ENCODE results near the gene RPTOR.

The RPTOR gene

GRCh38 chr17:80860101-80860671 is 315.5 kb downstream of the RPTOR start:
- Mint-ChIP-seq H3K4me3 (no peak overlapping the region), H3K4me1 (ENCODE audit: low read depth) (peaks cover 91% of the 10 kb centered on the region), H3K27me3 (no peaks in the 10 kb centered on the region), H3K9me3 (no peaks in the 10 kb centered on the region), H3K36me3 (ENCODE audit: low read depth) (peaks cover 96% of the 10 kb centered on the region), H3K27ac (peak overlapping the region; percentile 98)
- no peak for DNase-seq

DNA sequence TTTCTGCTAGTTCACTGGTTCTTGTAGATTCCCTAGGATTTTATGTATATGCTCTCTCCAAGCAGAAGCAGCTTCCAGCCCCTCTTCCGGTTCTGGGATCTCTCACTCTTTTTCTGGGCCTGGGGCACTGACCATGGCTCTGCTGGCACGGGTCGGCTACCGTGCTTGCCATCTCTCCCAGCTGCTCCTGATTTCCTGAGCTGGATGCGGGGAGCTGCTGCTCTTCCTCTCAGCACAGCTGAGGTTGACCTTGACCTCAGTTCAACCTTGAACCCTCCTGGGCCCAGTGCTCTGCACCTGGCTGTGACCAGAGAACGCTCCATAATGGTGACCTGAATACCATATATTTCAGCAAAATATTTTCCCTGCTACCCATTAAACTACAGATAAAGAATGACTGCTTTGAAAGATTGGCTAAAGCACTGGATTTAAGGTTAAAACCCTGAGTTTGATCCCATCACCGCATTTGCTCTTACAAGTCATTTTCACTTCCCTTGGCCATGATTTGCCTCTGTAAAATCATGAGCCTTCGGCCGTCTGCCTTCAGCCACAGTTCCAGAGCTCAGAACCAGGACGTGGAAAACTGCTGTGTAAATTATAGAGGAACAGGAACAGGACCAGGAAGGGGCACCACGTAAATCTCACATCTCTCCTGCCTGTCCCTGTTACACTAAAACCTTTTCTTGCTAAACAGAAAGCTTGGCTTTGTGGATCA is 316.2 kb downstream of the RPTOR start:
- no peaks in the 10 kb centered on the region for H3K9me3 Mint-ChIP-seq
- peak overlapping the region; percentile 98 for H3K27ac Mint-ChIP-seq

DNA sequence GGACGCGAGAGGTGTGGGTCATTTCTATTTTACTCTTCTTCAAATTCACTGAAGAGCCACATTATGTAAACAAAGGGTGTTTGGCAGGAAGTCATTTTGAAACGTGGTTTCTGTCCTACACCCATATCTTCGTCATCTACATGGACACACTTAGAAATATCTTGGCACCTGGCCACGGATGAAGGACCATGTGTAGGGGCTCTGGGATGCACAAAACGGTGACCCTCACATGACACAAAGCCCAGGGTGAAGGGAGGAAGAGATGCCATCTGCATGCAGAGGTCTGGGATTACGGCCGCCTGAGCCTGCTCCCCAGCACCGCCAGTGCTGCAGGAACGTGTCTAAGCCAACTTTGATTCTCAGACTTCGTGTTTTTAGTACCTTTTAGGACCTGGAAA is 316.8 kb downstream of the RPTOR start:
- Mint-ChIP-seq H3K36me3 (ENCODE audit: low read depth) (peaks cover 88% of the 10 kb centered on the region), H3K4me1 (ENCODE audit: low read depth) (peaks cover 88% of the 10 kb centered on the region), H3K9me3 (no peaks in the 10 kb centered on the region), H3K27me3 (no peaks in the 10 kb centered on the region), H3K4me3 (no peak overlapping the region), H3K27ac (peak overlapping the region; percentile 98)
- DNase-seq, result no peak

More for the DNA sequence above, 316.2 kb downstream of the RPTOR start:
- DNase-seq, result no peak
- Mint-ChIP-seq H3K4me3 (no peak overlapping the region), H3K4me1 (ENCODE audit: low read depth) (peaks cover 90% of the 10 kb centered on the region), H3K36me3 (ENCODE audit: low read depth) (peaks cover 90% of the 10 kb centered on the region), H3K27me3 (no peaks in the 10 kb centered on the region)

DNA sequence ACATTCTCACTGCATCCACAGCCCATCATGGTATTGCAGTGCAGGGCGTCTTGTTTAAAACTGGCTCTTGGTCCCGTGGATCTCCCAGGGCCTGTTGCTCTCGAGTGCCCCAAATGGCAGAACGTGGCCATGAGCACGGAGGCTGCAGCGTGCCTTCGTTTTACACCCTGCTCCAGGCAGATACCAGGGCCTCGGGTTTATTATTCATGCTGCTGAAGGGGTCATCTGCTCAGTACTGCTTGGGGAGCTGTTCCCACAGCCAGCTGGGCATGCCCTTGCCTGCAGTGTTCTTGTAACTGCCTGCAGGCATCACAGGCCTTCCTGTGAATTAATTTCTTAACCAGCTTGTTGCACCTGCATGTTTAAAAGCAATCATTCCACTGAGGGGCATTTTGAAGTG is 317.3 kb downstream of the RPTOR start:
- Mint-ChIP-seq H3K4me1 (ENCODE audit: low read depth) (peaks cover 87% of the 10 kb centered on the region), H3K4me3 (no peak overlapping the region), H3K36me3 (ENCODE audit: low read depth) (peaks cover 84% of the 10 kb centered on the region), H3K27ac (peak overlapping the region; percentile 98), H3K27me3 (no peaks in the 10 kb centered on the region), H3K9me3 (no peaks in the 10 kb centered on the region)
- peak; percentile 66 for DNase-seq

GRCh38 chr17:80862481-80862961 is 317.9 kb downstream of the RPTOR start:
- H3K36me3 Mint-ChIP-seq (ENCODE audit: low read depth), result peaks cover 78% of the 10 kb centered on the region
- no peaks in the 10 kb centered on the region for H3K9me3 Mint-ChIP-seq
- H3K4me1 Mint-ChIP-seq (ENCODE audit: low read depth), result peaks cover 84% of the 10 kb centered on the region
- H3K27ac Mint-ChIP-seq, result peak overlapping the region; percentile 98
- H3K4me3 Mint-ChIP-seq, result no peak overlapping the region
- no peaks in the 10 kb centered on the region for H3K27me3 Mint-ChIP-seq
- no peak for DNase-seq

GRCh38 chr17:80862978-80863377 is 318.3 kb downstream of the RPTOR start:
- Mint-ChIP-seq H3K36me3 (ENCODE audit: low read depth) (peaks cover 75% of the 10 kb centered on the region), H3K27me3 (no peaks in the 10 kb centered on the region), H3K27ac (peak overlapping the region; percentile 98), H3K4me3 (no peak overlapping the region), H3K4me1 (ENCODE audit: low read depth) (peaks cover 84% of the 10 kb centered on the region), H3K9me3 (no peaks in the 10 kb centered on the region)
- DNase-seq, result no peak

DNA sequence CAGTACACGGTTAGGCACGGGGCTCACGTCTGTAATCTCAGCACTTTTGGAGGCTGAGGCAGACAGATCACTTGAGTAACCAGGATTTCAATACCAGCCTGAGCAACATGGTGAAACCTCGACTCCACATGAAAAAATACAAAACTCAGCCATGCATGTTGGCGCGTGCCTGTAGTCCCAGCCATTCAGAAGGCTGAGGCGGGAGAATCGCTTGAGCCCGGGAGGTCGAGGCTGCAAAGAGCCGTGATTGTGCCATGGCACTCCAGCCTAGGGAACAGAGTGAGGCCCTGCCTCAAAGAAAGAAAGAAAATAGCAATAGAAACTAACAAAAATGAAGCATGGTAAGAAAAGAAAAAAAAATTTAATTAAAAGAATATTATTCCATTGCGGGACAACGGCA is 319.0 kb downstream of the RPTOR start:
- peak overlapping the region; percentile 98 for H3K27ac Mint-ChIP-seq
- H3K36me3 Mint-ChIP-seq (ENCODE audit: low read depth), result peaks cover 70% of the 10 kb centered on the region
- no peaks in the 10 kb centered on the region for H3K27me3 Mint-ChIP-seq
- H3K9me3 Mint-ChIP-seq, result no peaks in the 10 kb centered on the region
- no peak overlapping the region for H3K4me3 Mint-ChIP-seq
- peaks cover 84% of the 10 kb centered on the region for H3K4me1 Mint-ChIP-seq (ENCODE audit: low read depth)
- DNase-seq, result no peak

DNA sequence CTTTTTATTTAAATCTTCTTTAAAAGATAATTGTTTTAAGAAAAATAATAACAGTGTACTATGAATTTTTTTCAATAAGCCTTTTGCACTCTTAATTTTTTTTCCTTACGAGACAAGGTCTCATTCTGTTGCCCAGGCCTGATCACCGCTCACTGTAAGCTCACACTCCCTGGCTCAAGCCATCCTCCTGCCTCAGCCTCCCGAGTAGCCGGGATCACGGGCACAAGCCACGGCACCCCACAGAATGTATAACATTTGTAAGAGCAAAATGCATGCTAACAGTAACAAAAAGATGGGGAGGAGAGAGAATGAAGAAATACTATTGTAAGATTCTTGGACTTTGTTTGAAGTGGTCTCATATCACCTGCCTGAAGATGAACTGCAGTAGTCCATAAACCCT is 320.1 kb downstream of the RPTOR start:
- DNase-seq, result no peak
- Mint-ChIP-seq H3K4me1 (ENCODE audit: low read depth) (peaks cover 84% of the 10 kb centered on the region), H3K9me3 (no peaks in the 10 kb centered on the region), H3K36me3 (ENCODE audit: low read depth) (peaks cover 60% of the 10 kb centered on the region), H3K4me3 (no peak overlapping the region), H3K27me3 (no peaks in the 10 kb centered on the region), H3K27ac (peak overlapping the region; percentile 65)

- H3K9me3 Mint-ChIP-seq, result no peaks in the 10 kb centered on the region
- H3K36me3 Mint-ChIP-seq (ENCODE audit: low read depth), result peaks cover 45% of the 10 kb centered on the region
- H3K4me3 Mint-ChIP-seq, result no peak overlapping the region
- peaks cover 85% of the 10 kb centered on the region for H3K4me1 Mint-ChIP-seq (ENCODE audit: low read depth)
- peak; percentile 78 for DNase-seq
- H3K27ac Mint-ChIP-seq, result peak overlapping the region; percentile 80
- no peaks in the 10 kb centered on the region for H3K27me3 Mint-ChIP-seq
Measured at GRCh38 chr17:80866050-80866793, 321.6 kb downstream of the RPTOR start.

DNA sequence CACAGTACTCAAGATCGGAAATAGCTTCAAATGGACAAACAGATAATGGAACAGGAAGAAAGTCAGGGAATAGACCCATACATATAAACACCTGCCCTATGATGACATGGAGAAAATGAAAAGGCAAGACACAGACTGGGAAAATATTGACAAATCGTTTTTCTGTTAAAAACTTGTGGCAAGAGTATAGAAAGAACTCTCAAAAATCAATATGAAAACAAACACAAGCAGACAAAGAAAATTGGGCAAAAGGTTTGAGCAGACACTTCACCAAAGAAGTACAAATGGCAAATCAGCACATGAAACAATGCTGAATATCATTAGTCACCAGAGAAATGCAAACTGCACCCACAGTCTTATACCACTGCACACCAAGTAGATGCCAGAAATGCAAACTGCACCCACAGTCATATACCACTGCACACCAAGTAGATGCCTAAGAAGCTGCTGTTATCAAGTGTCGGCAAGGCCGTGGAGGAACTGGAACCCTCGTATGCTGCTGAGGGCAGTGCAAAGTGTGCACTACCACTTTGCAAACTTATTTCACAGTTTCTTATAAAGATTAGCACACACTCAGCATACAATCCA is 323.5 kb downstream of the RPTOR start:
- peaks cover 35% of the 10 kb centered on the region for H3K36me3 Mint-ChIP-seq (ENCODE audit: low read depth)
- no peaks in the 10 kb centered on the region for H3K27me3 Mint-ChIP-seq
- H3K4me1 Mint-ChIP-seq (ENCODE audit: low read depth), result peaks cover 84% of the 10 kb centered on the region
- H3K9me3 Mint-ChIP-seq, result no peaks in the 10 kb centered on the region
- no peak overlapping the region for H3K4me3 Mint-ChIP-seq
- no peak for DNase-seq
- peak overlapping the region; percentile 67 for H3K27ac Mint-ChIP-seq

GRCh38 chr17:80869481-80870145 is 325.0 kb downstream of the RPTOR start:
- no peak for DNase-seq
- no peaks in the 10 kb centered on the region for H3K9me3 Mint-ChIP-seq
- H3K4me1 Mint-ChIP-seq (ENCODE audit: low read depth), result peaks cover 81% of the 10 kb centered on the region
- no peaks in the 10 kb centered on the region for H3K27me3 Mint-ChIP-seq
- peaks cover 35% of the 10 kb centered on the region for H3K36me3 Mint-ChIP-seq (ENCODE audit: low read depth)
- peak overlapping the region; percentile 89 for H3K27ac Mint-ChIP-seq
- H3K4me3 Mint-ChIP-seq, result peak overlapping the region; percentile 41

DNA sequence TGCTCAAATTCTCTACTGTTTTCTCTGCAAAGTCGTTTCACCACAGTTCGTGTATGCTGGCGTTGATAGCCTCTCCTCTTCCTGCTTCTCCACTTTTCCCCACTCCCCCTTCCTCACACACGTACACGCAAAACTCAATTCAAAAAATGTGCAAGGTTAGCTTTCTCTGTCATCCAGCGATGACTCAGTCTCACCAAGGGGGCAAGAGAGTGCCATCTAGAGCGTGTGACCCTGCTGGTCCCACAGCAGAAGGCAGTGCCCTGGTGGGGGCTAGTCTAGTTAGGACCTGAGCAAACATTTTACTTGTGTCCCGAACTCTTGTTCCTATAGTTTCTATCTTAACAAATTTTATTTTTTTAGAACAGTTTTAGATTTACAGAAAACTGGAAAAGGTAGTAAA is 325.8 kb downstream of the RPTOR start:
- Mint-ChIP-seq H3K4me1 (ENCODE audit: low read depth) (peaks cover 83% of the 10 kb centered on the region), H3K4me3 (peak overlapping the region; percentile 41), H3K36me3 (ENCODE audit: low read depth) (peaks cover 39% of the 10 kb centered on the region), H3K27ac (peak overlapping the region; percentile 89), H3K9me3 (no peaks in the 10 kb centered on the region), H3K27me3 (no peaks in the 10 kb centered on the region)
- DNase-seq, result no peak

DNA sequence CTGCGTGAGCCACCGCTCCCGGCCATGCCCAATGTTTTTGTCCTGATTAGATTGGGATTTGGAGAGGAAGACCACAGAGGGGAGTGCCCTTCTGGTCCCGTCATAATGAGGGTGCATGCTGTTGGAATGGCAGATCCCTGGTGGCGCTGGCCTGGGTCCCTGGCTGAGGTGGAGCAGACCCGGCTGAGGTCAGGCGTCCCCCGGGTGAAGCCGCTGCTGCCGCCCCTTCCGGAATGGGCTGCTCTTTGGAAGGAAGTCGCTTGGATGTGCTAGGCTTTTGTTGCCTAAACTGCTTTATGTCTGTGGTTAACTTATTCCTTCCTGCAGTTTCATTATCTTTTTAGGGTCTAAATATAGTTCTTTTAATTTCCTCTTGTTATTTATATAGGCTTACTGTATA is 326.7 kb downstream of the RPTOR start:
- H3K27ac Mint-ChIP-seq, result peak overlapping the region; percentile 89
- H3K9me3 Mint-ChIP-seq, result no peaks in the 10 kb centered on the region
- peaks cover 38% of the 10 kb centered on the region for H3K36me3 Mint-ChIP-seq (ENCODE audit: low read depth)
- H3K27me3 Mint-ChIP-seq, result no peaks in the 10 kb centered on the region
- H3K4me3 Mint-ChIP-seq, result no peak overlapping the region
- DNase-seq, result no peak
- H3K4me1 Mint-ChIP-seq (ENCODE audit: low read depth), result peaks cover 78% of the 10 kb centered on the region

- H3K4me1 Mint-ChIP-seq (ENCODE audit: low read depth), result peaks cover 78% of the 10 kb centered on the region
- H3K36me3 Mint-ChIP-seq (ENCODE audit: low read depth), result peaks cover 40% of the 10 kb centered on the region
- no peak overlapping the region for H3K4me3 Mint-ChIP-seq
- no peak for DNase-seq
- peak overlapping the region; percentile 89 for H3K27ac Mint-ChIP-seq
- no peaks in the 10 kb centered on the region for H3K9me3 Mint-ChIP-seq
- H3K27me3 Mint-ChIP-seq, result no peaks in the 10 kb centered on the region
Measured at GRCh38 chr17:80872001-80872500, 327.4 kb downstream of the RPTOR start.

Data from activated T-cell treated with anti-CD3 and anti-CD28 coated beads, Interleukin-2, amount 50 U/mL, for 24 hours (primary cell).